Dermis blood vessel endothelial cell (primary cell): ENCODE results near the gene RPS19BP1. TPM values are rescaled to one million over a fixed set of nuclear protein-coding genes. Genes with fewer than 3 reads are reported as not detected.
A peak's percentile ranks its signal among the peaks of the same experiment; 100 is the strongest.
"Not testable (repeated sequence)": the region's sequence is repeated elsewhere in the genome, so short reads cannot be mapped to it uniquely, and the experiment has no call there.

ENCODE experiments used
- DNase-seq: peaks from one replicate; pipeline ENCODE4 v3.0.0; 2010
- total RNA-seq: library from RNA; depleted of rRNA; stranded (reverse); fragments of >200 nt; gene quantifications from 2 replicates; pipeline ENCODE4 v1.2.3, GENCODE V29; 2014

RPS19BP1 gene
- total RNA-seq, 1 donor from 2014 or later = 74.2 TPM

GRCh38 chr22:39510529-39511149 is 21.9 kb downstream of the RPS19BP1 start:
- no peak for DNase-seq

- DNase-seq = no peak
These were observed 24.2 kb downstream of the RPS19BP1 start for GRCh38 chr22:39508393-39508792.

GRCh38 chr22:39507021-39507420 is 25.5 kb downstream of the RPS19BP1 start:
- DNase-seq = not testable (repeated sequence)

DNA sequence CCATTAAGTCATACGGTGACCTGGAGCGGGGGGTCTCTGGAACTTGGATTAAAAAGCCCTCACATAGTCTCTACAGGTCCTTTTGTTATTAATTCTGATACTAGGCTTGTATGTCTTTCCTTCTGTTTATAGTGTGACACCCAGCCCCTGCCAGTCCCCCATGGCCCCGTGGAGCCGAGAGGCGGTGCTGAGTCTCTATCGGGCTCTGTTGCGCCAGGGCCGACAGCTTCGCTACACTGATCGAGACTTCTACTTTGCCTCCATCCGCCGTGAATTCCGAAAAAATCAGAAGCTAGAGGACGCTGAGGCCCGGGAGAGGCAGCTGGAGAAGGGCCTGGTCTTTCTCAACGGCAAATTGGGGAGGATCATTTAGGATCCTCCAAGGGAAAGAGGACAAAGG is 28.5 kb downstream of the RPS19BP1 start:
- DNase-seq = no peak

GRCh38 chr22:39503630-39504029 is 28.9 kb downstream of the RPS19BP1 start:
- no peak for DNase-seq

DNA sequence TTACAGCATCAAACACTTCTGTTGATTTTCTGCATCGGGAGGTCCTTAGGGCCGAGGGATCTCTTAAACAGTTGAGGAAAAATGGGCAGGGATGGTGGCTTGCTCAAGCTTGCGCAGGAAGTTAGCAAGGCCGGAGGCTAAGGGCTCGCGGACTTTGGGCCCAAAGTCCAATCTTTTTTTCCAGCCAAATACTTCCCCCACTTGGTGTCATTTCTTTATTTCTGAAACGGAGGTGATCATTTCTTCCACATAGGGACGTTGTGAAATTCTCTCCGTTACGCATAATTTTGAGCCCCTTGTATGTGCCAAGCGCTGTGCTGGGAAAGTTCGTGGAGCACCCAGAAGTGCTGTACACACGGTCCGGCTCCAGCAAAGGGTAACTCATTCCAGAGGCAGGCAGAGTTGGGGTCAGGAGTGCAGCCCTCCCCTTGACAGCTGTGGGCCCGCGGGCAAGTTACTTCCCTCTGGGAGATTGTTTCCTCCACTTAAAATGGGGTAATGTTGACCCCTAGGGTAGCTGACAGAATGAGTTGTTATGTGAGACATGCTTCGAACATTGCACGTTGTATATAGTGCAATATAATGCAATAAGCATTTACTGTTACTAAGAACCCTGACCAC is 29.6 kb downstream of the RPS19BP1 start:
- no peak for DNase-seq

DNA sequence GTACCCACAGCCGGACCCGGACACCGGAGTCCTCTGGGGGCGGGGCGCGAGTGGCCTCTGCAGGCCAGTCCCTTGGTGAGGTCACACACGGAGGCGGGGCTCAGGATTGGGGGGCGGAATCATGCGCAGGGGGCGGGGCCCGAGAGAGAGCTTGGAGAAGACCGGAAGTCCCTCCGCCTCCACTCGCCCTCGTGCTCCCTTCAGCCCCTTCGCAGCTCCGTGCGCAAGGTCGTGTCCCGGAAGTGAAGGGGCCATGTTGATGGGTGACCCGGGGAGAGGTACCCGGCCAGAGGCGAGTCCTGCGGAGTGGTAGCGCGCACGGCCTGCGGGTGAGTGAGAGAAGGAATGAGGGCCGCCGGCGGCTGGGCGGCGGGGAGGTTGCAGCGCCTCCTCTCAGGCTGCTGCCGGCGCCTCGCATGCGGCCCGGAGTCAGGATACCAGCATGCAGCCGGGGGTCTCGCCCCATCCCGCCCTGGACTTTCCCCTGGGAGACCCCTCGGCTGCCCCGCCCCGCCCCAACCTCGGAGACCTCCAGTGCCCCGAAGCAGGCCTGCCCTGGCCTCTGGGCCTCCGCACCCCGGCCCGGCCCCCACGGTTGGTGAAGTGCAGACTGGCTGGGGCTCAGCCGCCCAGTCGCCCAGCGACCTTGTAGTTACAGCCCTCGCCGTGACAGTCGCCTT is 30.3 kb downstream of the RPS19BP1 start, which contains the start of gene MIEF1:
MIEF1 (plus strand) TSS at position 182 of the 680 bp plus-strand sequence. CDS start 9,005 bp downstream, outside the sequence.
- peak; percentile 95 for DNase-seq

DNA sequence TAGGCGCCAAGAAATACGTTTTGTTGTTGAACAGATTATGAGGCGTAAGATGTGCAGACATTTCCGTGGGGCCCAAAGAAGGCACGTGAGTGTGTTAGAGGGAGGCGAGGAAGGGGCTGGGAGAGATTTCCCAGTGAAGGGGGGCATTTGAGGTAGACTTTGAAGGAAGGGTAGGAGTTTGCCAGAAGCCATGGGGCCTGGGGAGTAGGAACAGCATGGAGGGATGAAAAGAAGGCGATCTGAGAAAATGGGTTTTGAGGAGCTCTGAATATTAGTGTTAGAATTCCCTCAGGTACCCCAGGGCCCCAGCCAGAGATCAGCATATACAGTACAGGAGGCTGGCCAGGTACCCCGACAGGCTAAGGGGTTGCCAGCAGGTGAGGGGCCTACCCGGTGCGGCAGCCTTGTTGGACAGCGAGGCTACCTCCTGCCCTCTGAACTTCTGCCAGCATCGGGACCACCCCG is 30.9 kb downstream of the RPS19BP1 start:
- DNase-seq = no peak

- DNase-seq = no peak
These were observed 32.4 kb downstream of the RPS19BP1 start for GRCh38 chr22:39500101-39500500.

DNA sequence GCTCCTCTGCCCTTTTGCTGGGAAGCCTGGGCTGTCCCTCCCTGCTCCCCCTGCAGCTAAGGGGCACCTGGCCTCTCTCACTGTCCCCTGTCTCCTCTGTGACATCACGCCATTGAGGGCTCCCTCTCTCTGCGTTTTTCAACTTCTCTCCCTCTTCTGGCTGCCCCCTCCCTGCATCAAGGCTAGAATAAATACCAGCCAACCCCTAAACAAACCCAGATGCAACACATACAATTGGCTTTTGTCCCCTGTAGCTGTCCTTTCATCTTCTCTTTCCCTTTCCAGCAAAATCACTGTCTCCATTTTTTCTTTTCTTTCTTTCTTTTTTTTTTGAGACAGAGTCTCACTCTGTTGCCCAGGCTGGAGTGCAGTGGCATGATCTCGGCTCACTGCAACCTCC is 33.7 kb downstream of the RPS19BP1 start:
- no peak for DNase-seq

DNA sequence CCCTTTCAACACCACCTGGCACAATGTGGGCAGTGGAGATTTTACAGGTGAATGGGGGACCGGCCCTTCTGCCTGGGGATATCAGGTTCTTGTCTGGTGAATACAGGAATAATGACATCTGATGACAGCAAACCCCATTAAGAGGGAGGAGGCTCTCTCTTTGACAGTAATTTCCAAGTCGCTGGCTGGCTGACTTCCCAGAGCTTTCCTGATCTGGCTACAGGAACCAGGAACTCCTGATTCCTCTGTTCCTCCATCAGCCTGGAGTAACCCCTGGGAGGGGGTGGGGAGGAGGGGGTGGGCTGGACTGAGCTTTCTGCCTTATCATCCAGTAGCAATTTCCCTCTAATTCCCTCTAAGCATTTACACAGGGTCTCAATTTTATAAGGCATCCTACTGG is 34.2 kb downstream of the RPS19BP1 start:
- DNase-seq = no peak

- no peak for DNase-seq
These were observed 35.1 kb downstream of the RPS19BP1 start for GRCh38 chr22:39497429-39497828.

- DNase-seq = peak; percentile 82
These were observed 36.3 kb downstream of the RPS19BP1 start for GRCh38 chr22:39496131-39496838.

GRCh38 chr22:39494471-39495120 is 38.0 kb downstream of the RPS19BP1 start:
- DNase-seq = no peak

- DNase-seq = no peak
These were observed 38.8 kb downstream of the RPS19BP1 start for GRCh38 chr22:39493759-39494158.

- no peak for DNase-seq
These were observed 40.4 kb downstream of the RPS19BP1 start for GRCh38 chr22:39492186-39492585.

- DNase-seq = no peak
These were observed 40.9 kb downstream of the RPS19BP1 start for GRCh38 chr22:39491696-39492095.

DNA sequence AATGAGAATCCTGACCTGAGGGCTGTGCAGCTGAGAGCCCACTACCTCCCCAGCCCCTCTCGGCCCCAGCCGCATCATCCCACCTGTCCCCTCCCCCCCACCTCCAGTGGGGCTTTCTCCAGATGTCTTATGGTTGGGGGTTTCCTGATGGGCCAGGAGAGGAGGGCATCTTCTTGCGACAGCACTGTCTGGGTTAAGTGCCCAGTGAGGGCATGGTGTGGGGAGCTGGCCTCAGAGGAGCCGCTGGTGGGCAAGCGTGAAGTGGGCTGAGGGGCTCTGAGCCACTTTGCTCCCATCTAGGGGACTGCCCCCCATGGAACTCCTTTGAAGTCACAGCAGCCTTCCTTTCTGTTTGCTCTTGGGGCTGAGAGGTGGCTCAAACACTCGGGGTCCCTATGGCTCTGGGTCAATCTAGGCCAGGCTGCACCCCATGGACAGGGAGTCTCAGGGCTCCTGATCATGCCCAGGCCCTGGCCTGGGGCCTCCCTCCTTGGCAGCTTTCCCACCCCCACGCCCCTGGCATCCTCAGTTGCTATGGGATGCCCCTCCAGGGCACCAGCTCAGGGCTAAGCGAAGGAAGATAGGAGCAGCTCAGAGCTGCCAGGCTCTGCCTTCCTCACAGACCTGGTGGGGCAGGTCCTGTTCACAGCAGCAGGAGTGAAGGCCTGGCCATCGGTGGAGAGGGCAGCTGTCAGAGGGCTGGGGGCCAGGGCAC is 41.4 kb downstream of the RPS19BP1 start:
- no peak for DNase-seq

DNA sequence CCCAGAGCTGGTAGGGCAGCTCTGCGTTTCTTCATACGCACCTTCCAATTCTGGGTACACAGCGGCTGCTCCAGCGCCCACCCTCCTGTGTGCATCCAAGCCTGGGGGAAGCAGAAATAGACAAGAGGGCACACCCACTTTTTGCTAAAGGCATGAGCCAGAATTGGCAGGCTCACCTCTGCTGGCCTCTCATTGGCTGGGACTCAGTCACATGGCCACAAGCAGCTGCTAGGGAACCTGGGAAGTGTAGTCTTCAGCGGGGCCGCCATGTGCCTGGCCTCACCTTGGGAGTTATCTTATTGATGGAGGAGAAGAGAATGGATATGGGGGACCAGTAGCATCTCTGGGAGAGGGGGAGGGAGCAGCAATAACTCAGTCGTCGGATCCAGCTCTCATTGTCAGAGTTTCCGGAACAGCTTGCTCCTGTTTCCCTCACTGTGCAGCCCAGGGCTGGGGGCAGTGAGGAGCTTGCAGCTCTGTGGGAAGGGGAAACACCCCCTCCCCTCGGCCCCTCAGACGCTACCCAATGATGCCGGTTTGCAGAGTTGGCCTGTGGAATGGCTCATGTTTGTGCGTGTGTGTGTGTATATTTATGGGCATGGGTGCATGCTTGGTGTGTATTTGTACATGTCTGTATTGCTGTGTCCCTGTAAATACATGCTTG is 42.3 kb downstream of the RPS19BP1 start:
- DNase-seq = peak; percentile 74

DNA sequence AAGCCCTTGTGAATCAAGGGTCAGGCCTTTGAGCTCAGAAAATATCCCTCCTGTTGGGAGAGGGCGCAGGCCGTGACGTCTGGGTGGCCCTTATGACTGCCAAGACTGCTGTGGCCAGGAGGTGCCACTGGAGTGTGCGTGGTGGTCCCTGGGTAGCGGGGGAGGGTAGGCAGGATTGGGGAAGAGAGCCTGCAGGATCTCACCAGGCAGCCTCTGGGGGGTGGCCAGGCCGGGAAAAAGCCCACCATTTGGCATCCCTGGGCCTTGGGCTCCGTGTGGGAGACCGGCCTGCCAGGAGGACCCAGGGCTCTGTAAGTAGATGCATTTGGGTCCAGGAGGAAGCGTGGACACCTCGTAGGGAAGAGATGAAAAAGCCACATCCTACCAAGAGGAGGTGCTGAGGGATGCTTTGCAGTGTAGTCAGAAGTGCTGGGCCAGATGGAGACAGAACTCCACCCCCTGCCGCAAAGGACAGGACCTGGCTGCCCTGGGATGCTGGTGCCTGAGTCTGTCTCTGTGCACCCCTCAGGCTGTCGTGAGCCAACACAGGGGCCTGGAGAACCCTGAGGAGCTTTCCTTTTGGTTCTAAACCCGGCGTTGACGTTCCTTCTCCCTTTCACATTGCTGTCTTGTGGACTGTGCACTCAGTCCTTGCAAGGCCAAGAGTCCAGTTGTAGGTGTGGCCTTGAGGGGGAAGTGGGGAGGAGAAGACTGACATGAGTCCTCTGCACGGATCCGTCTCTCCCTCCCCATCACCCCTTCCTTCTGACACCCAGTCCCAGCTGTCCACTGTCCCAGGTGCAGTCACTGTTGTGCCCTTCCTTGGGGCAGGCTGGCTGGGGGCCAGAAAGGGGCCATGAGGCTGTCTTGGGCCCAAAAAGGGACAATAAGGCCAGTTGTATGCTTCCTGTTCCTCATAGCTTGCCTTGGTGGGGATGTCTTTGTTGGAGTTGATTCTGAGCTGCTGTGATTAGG is 43.2 kb downstream of the RPS19BP1 start:
- no peak for DNase-seq
